HUDEP-2 (cell line): Measurements from ENCODE around the gene HECW1.

ENCODE experiments used
- DNase-seq, 76 experiments: peaks; one replicate each; lab custom pipeline; 2025; ENCODE audit not compliant: unreplicated experiment in 76 of 76; lab: John Stamatoyannopoulos, UW

The HECW1 gene

GRCh38 chr7:43248961-43249822 is 136.7 kb downstream of the HECW1 start:
- no peak for DNase-seq

GRCh38 chr7:43249823-43250145 is 137.3 kb downstream of the HECW1 start:
- DNase-seq = no peak

- peak in 60 of 76 experiments; percentile 2 to 66 (median 27) for DNase-seq
Measured at GRCh38 chr7:43260980-43261878, 148.8 kb downstream of the HECW1 start.

GRCh38 chr7:43265139-43265538 is 152.7 kb downstream of the HECW1 start:
- no peak for DNase-seq

GRCh38 chr7:43273939-43274719 is 161.7 kb downstream of the HECW1 start:
- DNase-seq = no peak

GRCh38 chr7:43274752-43275151 is 162.3 kb downstream of the HECW1 start:
- no peak for DNase-seq

GRCh38 chr7:43276547-43276946 is 164.1 kb downstream of the HECW1 start:
- DNase-seq = no peak

GRCh38 chr7:43278088-43278644 is 165.7 kb downstream of the HECW1 start:
- no peak for DNase-seq

GRCh38 chr7:43281268-43281667 is 168.8 kb downstream of the HECW1 start:
- no peak for DNase-seq

- DNase-seq = no peak
Measured at GRCh38 chr7:43283706-43284105, 171.3 kb downstream of the HECW1 start.

GRCh38 chr7:43289826-43290225 is 177.4 kb downstream of the HECW1 start:
- no peak for DNase-seq

GRCh38 chr7:43290978-43291377 is 178.5 kb downstream of the HECW1 start:
- DNase-seq = no peak

- DNase-seq = no peak
Measured at GRCh38 chr7:43291789-43292188, 179.3 kb downstream of the HECW1 start.

- DNase-seq = no peak
Measured at GRCh38 chr7:43292384-43292783, 179.9 kb downstream of the HECW1 start.

GRCh38 chr7:43294080-43294630 is 181.7 kb downstream of the HECW1 start:
- no peak for DNase-seq

GRCh38 chr7:43295429-43295828 is 183.0 kb downstream of the HECW1 start:
- DNase-seq = no peak

GRCh38 chr7:43296306-43296705 is 183.9 kb downstream of the HECW1 start:
- DNase-seq = no peak

GRCh38 chr7:43298617-43299016 is 186.2 kb downstream of the HECW1 start:
- DNase-seq = no peak

- DNase-seq = no peak
Measured at GRCh38 chr7:43300121-43300520, 187.7 kb downstream of the HECW1 start.

- DNase-seq = no peak
Measured at GRCh38 chr7:43302211-43302711, 189.8 kb downstream of the HECW1 start.
